IPS-18c (cell line): ENCODE data around the gene GLI3.

Experiments
- H3K4me3 ChIP-seq: 2 replicates; pipeline ENCODE4 v1.7.0; 2013; ENCODE audit warnings: low read depth, mild to moderate bottlenecking, low read length, moderate library complexity; ENCODE audit not compliant: insufficient read depth
- H3K9me3 ChIP-seq: one replicate; pipeline ENCODE4 v1.6.1; 2013; ENCODE audit warnings: mild to moderate bottlenecking, low read length, moderate library complexity; ENCODE audit not compliant: control insufficient read depth, insufficient read depth

The GLI3 gene

GRCh38 chr7:41933427-41933826, 303.6 kb downstream of the GLI3 start:
- H3K4me3 ChIP-seq, result no peak overlapping the region
- no peaks in the 10 kb centered on the region for H3K9me3 ChIP-seq

GRCh38 chr7:41931263-41931646, 305.8 kb downstream of the GLI3 start:
- no peak overlapping the region for H3K4me3 ChIP-seq
- H3K9me3 ChIP-seq, result no peaks in the 10 kb centered on the region

- Histone ChIP-seq H3K4me3 (no peak overlapping the region), H3K9me3 (no peaks in the 10 kb centered on the region)
These were observed 306.3 kb downstream of the GLI3 start for GRCh38 chr7:41930538-41931262.

GRCh38 chr7:41928781-41929180, 308.2 kb downstream of the GLI3 start:
- no peak overlapping the region for H3K4me3 ChIP-seq
- H3K9me3 ChIP-seq, result no peaks in the 10 kb centered on the region

- Histone ChIP-seq H3K4me3 (no peak overlapping the region), H3K9me3 (no peaks in the 10 kb centered on the region)
These were observed 308.8 kb downstream of the GLI3 start for GRCh38 chr7:41928166-41928565.

GRCh38 chr7:41927380-41927779, 309.6 kb downstream of the GLI3 start:
- H3K9me3 ChIP-seq, result no peaks in the 10 kb centered on the region

GRCh38 chr7:41925946-41926345, 311.1 kb downstream of the GLI3 start:
- H3K9me3 ChIP-seq, result no peaks in the 10 kb centered on the region
- no peak overlapping the region for H3K4me3 ChIP-seq

More at GRCh38 chr7:41927380-41927779, 309.6 kb downstream of the GLI3 start:
- no peak overlapping the region for H3K4me3 ChIP-seq

GRCh38 chr7:41924796-41925195, 312.2 kb downstream of the GLI3 start:
- H3K4me3 ChIP-seq, result no peak overlapping the region
- H3K9me3 ChIP-seq, result no peaks in the 10 kb centered on the region

GRCh38 chr7:41922373-41922772, 314.6 kb downstream of the GLI3 start:
- Histone ChIP-seq H3K4me3 (no peak overlapping the region), H3K9me3 (no peaks in the 10 kb centered on the region)

- Histone ChIP-seq H3K9me3 (no peaks in the 10 kb centered on the region), H3K4me3 (no peak overlapping the region)
These were observed 315.5 kb downstream of the GLI3 start for GRCh38 chr7:41921453-41921981.

- Histone ChIP-seq H3K4me3 (no peak overlapping the region), H3K9me3 (no peaks in the 10 kb centered on the region)
These were observed 318.4 kb downstream of the GLI3 start for GRCh38 chr7:41918597-41918996.

GRCh38 chr7:41916450-41916927, 320.5 kb downstream of the GLI3 start:
- no peaks in the 10 kb centered on the region for H3K9me3 ChIP-seq
- H3K4me3 ChIP-seq, result no peak overlapping the region

GRCh38 chr7:41915871-41916270, 321.1 kb downstream of the GLI3 start:
- H3K4me3 ChIP-seq, result no peak overlapping the region
- H3K9me3 ChIP-seq, result no peaks in the 10 kb centered on the region

- no peaks in the 10 kb centered on the region for H3K9me3 ChIP-seq
- no peak overlapping the region for H3K4me3 ChIP-seq
These were observed 324.0 kb downstream of the GLI3 start for GRCh38 chr7:41912851-41913567.

GRCh38 chr7:41912426-41912825, 324.6 kb downstream of the GLI3 start:
- H3K4me3 ChIP-seq, result no peak overlapping the region
- no peaks in the 10 kb centered on the region for H3K9me3 ChIP-seq

- Histone ChIP-seq H3K4me3 (no peak overlapping the region), H3K9me3 (no peaks in the 10 kb centered on the region)
These were observed 325.2 kb downstream of the GLI3 start for GRCh38 chr7:41911792-41912191.
